ENCODE results near the gene COL9A3.

- TF ChIP-seq CTCF (IDR thresholded peaks at IDR 0.05; ENCODE audit: poor library complexity, severe bottlenecking) (no peak), SMC3 (conservative IDR thresholded peaks at IDR 0.05; ENCODE audit: poor library complexity) (no peak), POLR2AphosphoS5 (IDR thresholded peaks at IDR 0.05) (no peak), EP300 (conservative IDR thresholded peaks at IDR 0.05; ENCODE audit: poor library complexity, severe bottlenecking) (no peak), REST (IDR thresholded peaks at IDR 0.05; ENCODE audit: borderline replicate concordance) (no peak), EZH2 (IDR thresholded peaks at IDR 0.05; ENCODE audit: borderline replicate concordance, insufficient read depth, low read length, poor library complexity, severe bottlenecking) (no peak), RAD21 (conservative IDR thresholded peaks at IDR 0.05) (no peak), MXI1 (conservative IDR thresholded peaks at IDR 0.05; ENCODE audit: poor library complexity, severe bottlenecking) (no peak), TAF1 (IDR thresholded peaks at IDR 0.05; ENCODE audit: low read depth) (no peak)
Measured at GRCh38 chr20:62768234-62768546, 48.7 kb upstream of the COL9A3 start.

Data from neural cell (in vitro differentiated cells).